DMS153 treated with DMSO at 0.1 percent for 48 hours (cell line): ENCODE data around the gene TSPAN9.

ENCODE experiments used
- DNase-seq: peaks from one replicate; lab custom pipeline; 2025; ENCODE audit not compliant: unreplicated experiment; lab: John Stamatoyannopoulos, UW

The TSPAN9 gene

DNA sequence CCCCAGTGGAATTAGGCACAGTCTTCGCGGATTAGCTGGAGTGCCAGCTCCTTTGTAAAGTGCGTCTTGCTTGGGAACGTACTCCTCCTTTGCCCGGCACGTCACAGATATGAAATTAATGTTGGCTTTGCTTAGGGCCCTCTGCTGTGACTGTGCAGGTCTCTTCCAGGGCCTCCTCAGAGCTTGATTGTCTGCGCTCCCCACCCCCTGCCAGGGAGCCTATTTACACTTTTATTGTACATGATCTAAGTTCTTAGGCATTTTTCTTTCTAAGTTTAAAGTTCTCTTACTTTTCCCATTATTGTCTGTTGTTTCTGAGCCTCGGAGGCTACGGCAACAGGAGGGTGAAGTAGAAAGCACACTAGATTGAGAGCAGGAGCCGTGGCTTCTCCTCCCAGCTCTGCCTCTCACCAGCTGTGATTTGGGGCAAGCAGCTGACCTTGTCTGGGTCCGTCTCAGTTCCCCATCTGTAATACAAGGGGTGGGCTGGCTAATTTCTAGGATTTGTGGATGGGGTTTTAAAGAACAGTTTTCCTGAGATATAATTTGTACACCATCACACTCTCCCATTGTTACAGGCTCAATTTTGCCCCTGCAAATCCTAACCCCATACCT lies 81.8 kb downstream of the TSPAN9 start:
- no peak for DNase-seq

DNA sequence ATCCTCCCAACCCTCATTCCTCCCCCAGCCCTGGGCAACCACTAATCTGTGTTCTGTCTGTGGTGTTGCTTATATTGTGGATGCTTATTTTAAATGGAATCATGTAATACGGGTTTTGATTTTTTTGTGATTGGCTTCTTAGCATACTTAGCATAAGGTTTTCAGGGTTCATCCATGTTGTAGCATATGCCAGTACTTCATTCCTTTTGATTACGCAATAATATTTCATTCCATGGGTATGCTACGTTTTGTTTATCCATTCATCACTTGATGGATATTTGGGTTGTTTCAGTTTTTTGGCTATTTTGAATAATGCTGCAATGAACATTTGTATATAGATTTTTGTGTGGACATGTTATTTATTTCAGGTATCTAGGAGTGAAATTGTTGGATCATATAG lies 82.9 kb downstream of the TSPAN9 start:
- DNase-seq = no peak

GRCh38 chr12:3161861-3162260 lies 84.7 kb downstream of the TSPAN9 start:
- DNase-seq = no peak

DNA sequence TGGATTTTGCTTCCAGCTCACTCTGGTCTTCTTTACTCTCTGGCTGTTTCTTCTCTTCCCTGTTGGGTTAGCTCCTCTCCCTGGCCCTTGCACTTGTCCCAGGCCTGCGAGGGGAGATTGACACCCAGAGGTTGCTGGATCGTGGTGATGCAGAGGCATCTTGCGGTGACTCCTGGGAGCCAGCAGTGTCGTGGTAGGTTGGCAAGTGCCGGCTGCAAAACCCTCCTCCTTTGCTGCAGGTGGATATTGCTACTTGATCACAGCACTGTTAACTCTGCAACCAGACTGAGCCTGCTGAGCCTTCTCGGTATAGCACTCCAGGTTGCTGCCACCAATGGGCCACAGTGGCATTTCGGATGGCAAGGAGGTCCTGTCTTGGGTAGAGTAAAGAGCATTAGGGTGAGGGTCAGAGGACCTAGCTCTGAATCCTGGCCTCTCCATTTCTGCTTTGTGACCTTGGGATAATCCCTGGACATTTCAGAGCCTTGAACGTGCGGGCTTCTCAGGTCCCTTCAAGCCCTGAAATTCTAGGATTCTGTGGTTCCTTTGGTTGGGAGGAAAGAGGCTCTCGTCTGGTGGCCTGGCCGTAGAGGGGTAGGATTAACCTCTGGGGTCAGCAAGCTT lies 87.4 kb downstream of the TSPAN9 start:
- DNase-seq = no peak

DNA sequence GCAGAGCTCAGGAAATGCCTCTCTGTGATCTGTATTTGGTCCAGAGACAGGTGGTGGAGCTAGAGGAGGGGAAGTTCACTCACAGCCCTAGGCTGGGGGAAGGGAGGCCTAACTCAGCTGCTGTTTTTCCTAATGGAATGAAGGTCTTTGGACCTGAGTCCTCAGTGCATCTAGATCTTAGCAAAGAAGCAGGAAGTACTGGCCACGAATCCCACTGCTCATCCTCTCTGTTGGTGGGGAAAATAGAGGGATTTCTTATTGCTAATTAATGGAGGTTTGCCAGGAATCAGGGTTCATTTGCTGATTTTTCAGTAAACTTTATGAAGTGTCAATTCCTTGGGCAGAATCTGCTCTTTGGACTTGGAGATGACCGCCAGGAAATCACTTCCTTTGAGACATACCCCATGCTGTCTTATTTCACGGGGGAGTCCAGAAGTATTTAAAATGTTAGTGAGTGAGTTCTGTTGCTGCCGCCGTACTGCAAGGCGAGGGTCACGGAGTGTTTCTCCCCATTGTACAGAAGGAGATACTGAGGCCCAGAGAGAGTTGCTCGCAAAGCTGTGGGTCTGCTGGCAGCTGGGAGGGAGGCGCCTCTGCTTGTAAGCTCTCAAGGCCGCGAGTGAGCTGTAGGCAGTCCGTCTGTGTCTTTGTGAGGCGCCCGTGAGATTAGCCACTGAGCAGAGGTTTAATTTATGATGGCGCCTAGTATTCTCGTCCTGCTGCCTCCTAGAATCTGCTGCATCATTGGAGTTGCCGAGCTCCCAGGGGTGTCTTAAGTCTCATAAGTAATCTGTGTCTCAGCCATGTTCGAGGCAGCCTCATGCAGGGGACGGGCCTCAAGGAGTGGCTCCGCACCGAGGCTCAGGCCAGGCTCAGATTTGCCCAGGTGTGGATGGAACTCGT lies 88.2 kb downstream of the TSPAN9 start:
- DNase-seq = no peak

DNA sequence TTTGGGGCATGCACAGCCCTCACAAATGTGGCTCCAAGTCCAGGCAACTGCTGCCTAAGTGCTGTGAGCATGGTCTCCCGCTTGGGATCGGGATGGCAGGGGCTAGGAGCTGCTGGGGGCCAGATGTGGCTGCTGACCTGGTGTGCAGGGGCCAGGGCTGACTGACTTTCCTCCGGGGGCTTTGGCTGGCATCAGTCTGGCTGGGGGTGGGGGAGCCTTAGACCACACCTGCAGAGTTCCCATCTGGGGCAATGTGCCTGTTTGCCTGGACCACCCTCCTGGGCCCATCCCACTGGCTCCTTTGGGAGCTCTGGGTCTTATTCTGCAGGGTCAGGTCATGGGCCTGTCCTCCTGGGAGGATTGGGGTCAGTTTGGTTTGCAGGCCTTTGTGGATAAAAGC lies 90.5 kb downstream of the TSPAN9 start:
- no peak for DNase-seq

GRCh38 chr12:3168223-3169221 lies 91.3 kb downstream of the TSPAN9 start:
- DNase-seq = no peak

DNA sequence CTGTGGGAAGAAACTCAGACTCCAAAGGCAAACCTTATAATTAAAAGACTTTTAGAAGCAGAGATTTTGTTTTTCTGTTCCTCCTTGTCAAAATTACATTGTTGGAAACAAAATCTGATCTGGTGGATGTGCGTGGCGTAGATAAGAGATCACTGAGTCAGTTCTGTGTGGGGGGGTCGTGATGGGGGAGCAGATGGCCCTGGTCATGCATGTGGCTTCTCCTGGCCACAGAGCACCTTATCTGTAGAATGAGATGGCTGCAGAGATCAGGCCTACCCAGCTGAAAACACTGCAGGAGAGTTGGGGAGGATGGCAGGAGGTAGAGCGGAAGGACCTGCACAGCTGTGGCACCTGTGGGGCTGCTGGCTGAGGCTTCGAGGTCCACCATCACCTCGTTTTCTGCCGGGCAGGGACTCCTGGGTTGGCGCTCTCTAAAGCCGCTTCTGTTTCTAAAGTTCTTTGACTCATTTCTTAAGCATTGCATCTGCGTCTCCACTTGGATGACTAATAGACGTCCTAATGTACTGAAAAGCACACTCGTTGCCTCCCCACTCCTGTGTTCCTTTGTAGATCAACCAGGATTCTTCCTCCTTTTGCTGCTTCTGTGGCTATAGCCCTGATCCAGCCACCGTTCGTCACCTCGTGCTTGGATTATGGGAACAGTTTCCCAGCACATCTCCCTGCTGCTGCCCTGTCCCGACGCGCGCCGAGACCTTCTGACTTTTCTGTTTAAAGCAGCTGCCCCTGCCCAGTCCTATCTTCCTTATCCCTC lies 93.4 kb downstream of the TSPAN9 start:
- no peak for DNase-seq

DNA sequence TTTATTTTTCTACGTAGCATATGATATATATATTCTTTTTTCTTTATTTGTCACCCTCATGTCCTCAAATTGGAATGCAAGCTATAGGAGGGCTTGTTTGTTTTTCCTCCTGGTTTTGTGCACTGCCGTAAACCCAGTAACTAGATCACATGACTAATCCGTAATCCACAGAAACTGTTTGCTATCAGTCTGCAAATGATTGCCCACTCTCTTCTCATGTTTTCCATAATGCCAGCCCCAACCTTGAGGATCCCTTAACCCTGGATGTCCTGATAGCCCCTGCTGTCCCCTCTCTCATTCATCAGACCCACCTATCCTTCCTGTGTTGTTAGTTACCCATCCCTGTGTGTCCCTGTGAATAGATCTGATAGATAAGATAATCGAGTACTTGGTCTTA lies 94.0 kb downstream of the TSPAN9 start:
- no peak for DNase-seq

GRCh38 chr12:3172124-3173007 lies 95.2 kb downstream of the TSPAN9 start:
- DNase-seq = no peak

GRCh38 chr12:3173008-3173553 lies 95.9 kb downstream of the TSPAN9 start:
- DNase-seq = peak; percentile 34

GRCh38 chr12:3173912-3174311 lies 96.7 kb downstream of the TSPAN9 start:
- DNase-seq = no peak

DNA sequence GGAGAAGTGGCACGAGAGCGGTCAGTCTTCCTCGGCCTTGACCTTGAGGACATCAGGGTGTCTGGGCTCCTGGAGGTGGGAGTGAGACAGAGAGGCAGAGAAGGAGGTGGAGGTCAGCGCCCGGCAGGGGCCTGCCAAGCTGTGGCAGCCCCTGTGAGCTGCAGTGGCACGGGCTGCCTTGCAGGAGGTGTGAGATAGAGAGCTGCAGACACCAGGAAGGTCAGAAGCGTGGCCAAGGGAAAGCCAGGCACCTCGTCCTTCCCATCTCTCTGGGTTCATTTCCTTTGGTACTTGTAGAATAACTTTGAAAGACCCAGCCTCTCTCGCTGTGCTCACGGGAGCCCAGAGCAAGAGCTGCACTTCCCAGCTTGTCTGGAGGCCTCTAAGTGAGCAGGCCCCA lies 98.1 kb downstream of the TSPAN9 start:
- DNase-seq = no peak

GRCh38 chr12:3176754-3177153 lies 99.6 kb downstream of the TSPAN9 start:
- no peak for DNase-seq

GRCh38 chr12:3177778-3178425 lies 100.7 kb downstream of the TSPAN9 start:
- DNase-seq = no peak

DNA sequence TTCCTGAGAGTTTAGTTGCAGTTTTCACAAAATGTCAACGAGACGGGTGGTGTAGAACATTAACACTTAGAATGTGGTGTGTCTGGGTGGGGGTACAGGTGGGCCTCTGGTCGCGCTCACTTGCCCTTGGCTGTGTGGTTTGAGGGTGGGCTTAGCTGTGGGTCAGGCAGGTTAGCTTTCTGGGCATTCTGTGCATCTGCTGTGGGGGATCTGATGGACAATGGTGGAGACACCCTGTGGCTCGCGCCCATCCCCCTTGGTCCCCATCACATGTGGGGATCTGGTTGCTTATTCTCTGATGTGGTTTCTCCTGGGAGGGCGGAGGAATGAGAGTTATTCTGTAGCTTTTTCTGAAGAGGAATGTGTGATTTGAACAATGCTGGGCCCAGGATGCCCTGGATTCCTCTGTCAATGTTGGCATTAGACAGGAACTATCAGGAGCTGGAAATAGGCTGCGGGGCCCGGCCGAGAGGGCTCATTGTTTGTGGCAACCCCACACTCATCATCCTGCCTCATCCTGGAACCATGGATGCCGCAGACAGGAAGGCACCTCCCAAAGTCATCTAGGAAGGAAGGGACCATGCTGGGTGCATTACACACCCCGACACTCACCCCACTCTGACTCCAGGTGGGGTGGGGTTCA lies 101.6 kb downstream of the TSPAN9 start:
- no peak for DNase-seq

DNA sequence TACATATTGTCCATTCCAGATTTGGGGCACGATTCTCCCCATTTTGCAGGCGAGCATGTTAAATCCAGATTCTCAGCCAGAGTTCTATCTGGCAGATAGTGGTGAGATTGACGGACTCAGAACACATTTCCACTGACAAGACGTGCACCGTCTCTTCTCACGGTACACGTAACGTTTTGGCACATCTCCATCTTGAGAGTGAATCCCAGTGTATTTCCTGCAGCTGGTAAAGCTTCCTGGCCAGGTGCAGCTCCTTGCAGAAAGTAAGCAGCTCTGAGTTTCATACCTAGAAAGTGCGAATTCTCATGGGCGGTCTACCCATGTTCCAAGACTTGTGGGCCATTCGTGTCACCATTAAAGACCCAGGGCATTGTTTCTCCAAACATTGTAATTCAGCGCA lies 102.6 kb downstream of the TSPAN9 start:
- DNase-seq = no peak

DNA sequence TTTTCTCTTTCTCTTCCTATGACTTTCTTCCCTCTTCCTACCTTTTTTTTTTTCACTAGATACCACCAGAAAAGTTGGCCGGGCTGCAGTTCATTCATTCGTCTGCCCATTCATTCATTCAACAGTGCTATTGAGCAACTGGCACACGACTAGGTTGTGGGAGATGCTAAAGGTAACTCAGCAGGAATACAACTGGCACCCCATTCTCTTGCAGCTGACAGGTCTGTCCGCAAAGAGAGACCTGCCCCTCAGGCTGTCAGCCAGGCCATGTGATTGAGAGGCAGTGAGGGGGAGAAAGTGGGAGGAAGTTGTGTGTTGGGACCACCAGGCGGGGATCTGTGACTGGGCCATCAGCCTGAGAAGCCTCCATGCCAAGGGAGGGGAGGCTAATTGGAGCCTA lies 105.2 kb downstream of the TSPAN9 start:
- no peak for DNase-seq
